SK-N-SH (cell line): Measurements from ENCODE around the gene GSDMA.

Source experiments
- CTCF ChIP-seq: fragments of 200-600 bp; sonication (generic); IDR thresholded peaks from 2 replicates; pipeline ENCODE4 v1.6.1; 2017; ENCODE audit warnings: antibody characterized with exemption, mild to moderate bottlenecking, moderate library complexity
- EP300 ChIP-seq, 2 experiments: IDR thresholded peaks; 2 replicates each; pipeline versions ENCODE4 v1.4.0 to v1.6.1; 2012; ENCODE audit warnings: borderline replicate concordance in 1 of 2, low read depth in 1 of 2, low read length in 1 of 2
- FOSL2 ChIP-seq: IDR thresholded peaks from 2 replicates; pipeline ENCODE4 v1.4.0; 2012; ENCODE audit warnings: low read depth, mild to moderate bottlenecking, moderate library complexity, borderline replicate concordance
- JUND ChIP-seq: IDR thresholded peaks from 2 replicates; pipeline ENCODE4 v1.4.0; 2012
- MAX ChIP-seq: IDR thresholded peaks from 2 replicates; pipeline ENCODE4 v1.4.0; 2012; ENCODE audit warnings: low read depth
- NFIC ChIP-seq: IDR thresholded peaks from 2 replicates; pipeline ENCODE4 v1.4.0; 2012; ENCODE audit warnings: borderline replicate concordance
- POLR2AphosphoS5 ChIP-seq: IDR thresholded peaks from 2 replicates; pipeline ENCODE4 v1.6.1; 2012; ENCODE audit warnings: low read depth, low read length
- RAD21 ChIP-seq: IDR thresholded peaks from 2 replicates; pipeline ENCODE4 v1.6.1; 2012; ENCODE audit warnings: mild to moderate bottlenecking, low read length
- RCOR1 ChIP-seq: fragments of 150-350 bp; IDR thresholded peaks from 2 replicates; pipeline ENCODE4 v1.6.1; 2017; ENCODE audit warnings: antibody characterized with exemption, low read length
- RFX5 ChIP-seq: IDR thresholded peaks from 2 replicates; pipeline ENCODE4 v1.6.1; 2012; ENCODE audit warnings: mild to moderate bottlenecking, improper control_type of control experiment, low read length
- SMC3 ChIP-seq: IDR thresholded peaks from 2 replicates; pipeline ENCODE4 v1.6.1; 2012; ENCODE audit warnings: low read depth, low read length, improper control_type of control experiment
- USF2 ChIP-seq: fragments of 150-350 bp; IDR thresholded peaks from 2 replicates; pipeline ENCODE4 v1.6.1; 2017; ENCODE audit warnings: antibody characterized with exemption, low read length, low read depth, borderline replicate concordance

- TF ChIP-seq RAD21: no peak
- TF ChIP-seq CTCF: no peak
- TF ChIP-seq EP300 (IDR thresholded peaks at IDR 0.05; ENCODE audit: borderline replicate concordance in 1 of 2, low read depth in 1 of 2, low read length in 1 of 2): no peak
- TF ChIP-seq SMC3: no peak
- TF ChIP-seq POLR2AphosphoS5: no peak
- TF ChIP-seq RCOR1: no peak
- TF ChIP-seq RFX5: no peak
- no peak for TF ChIP-seq NFIC
- TF ChIP-seq FOSL2: no peak
- no peak for TF ChIP-seq JUND
- no peak for TF ChIP-seq MAX
- TF ChIP-seq USF2: no peak
Observed at GRCh38 chr17:39915559-39915958, 47.2 kb upstream of the GSDMA start.
